Rectal smooth muscle tissue (tissue), 1 donor: Measurements from ENCODE around the gene ITPR1.
A peak's percentile ranks its signal among the peaks of the same experiment; 100 is the strongest.

Source experiments
- H3K27ac ChIP-seq: one replicate; pipeline ENCODE4 v1.7.0; 2013; ENCODE audit warnings: low read depth, low read length, inconsistent platforms
- H3K27me3 ChIP-seq: one replicate; pipeline ENCODE4 v1.7.0; 2013; ENCODE audit warnings: low read length; ENCODE audit not compliant: control insufficient read depth, insufficient read depth
- H3K36me3 ChIP-seq: one replicate; pipeline ENCODE4 v1.7.0; 2013; ENCODE audit warnings: low read length; ENCODE audit not compliant: control insufficient read depth, insufficient read depth
- H3K4me1 ChIP-seq: one replicate; pipeline ENCODE4 v1.7.0; 2013; ENCODE audit warnings: low read length; ENCODE audit not compliant: control insufficient read depth, insufficient read depth
- H3K4me3 ChIP-seq: one replicate; pipeline ENCODE4 v1.7.0; 2013; ENCODE audit warnings: low read length
- H3K9ac ChIP-seq: one replicate; pipeline ENCODE4 v1.7.0; 2013; ENCODE audit warnings: low read length

ITPR1 gene

DNA sequence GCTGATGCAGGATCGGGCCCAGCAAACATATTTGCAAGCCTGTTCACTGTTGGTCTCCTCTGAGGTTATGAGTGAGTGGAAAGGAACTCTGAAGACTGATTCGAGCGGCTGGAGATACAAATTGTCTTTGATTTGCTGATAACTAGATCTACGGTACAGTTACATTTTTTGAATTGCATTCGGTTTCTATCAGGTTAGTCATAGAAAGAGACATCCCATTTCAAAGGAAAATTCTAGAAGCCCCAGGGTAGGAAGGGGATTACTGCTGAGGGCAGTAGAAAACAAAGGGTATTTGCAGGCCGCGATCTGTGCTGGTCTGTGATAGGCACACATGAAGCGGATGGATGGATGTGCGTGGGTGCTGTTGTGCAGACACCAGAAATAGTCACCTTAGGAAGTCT lies 228.4 kb downstream of the ITPR1 start:
- H3K4me1 ChIP-seq: peaks cover 30% of the 10 kb centered on the region

DNA sequence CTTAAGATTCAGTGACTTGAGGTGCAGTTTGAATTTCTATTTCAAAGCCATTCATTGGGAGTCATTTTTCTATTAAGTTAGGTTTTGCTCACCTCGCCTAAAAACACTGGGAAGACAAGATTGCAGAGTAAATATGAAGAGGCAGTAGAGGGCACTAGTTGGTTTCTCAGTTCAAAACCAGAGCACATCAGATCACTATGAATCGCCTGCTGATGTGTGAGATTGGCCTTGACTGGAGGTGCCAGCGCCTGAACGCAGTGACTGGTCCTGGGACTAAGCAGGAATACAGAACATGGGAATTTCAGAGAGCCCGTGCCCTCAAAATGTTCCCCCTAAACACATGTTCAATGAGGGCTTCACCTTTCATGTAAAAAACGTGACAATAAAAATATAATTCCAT lies 229.0 kb downstream of the ITPR1 start:
- H3K9ac ChIP-seq: no peak overlapping the region
- no peaks in the 10 kb centered on the region for H3K27me3 ChIP-seq
- peak overlapping the region; percentile 85 for H3K27ac ChIP-seq
- H3K4me3 ChIP-seq: no peak overlapping the region
- no peaks in the 10 kb centered on the region for H3K36me3 ChIP-seq
- peaks cover 30% of the 10 kb centered on the region for H3K4me1 ChIP-seq

More for the DNA sequence above, 228.4 kb downstream of the ITPR1 start:
- H3K4me3 ChIP-seq: no peak overlapping the region
- H3K27me3 ChIP-seq: no peaks in the 10 kb centered on the region
- no peak overlapping the region for H3K9ac ChIP-seq
- no peaks in the 10 kb centered on the region for H3K36me3 ChIP-seq
- H3K27ac ChIP-seq: peak overlapping the region; percentile 85

DNA sequence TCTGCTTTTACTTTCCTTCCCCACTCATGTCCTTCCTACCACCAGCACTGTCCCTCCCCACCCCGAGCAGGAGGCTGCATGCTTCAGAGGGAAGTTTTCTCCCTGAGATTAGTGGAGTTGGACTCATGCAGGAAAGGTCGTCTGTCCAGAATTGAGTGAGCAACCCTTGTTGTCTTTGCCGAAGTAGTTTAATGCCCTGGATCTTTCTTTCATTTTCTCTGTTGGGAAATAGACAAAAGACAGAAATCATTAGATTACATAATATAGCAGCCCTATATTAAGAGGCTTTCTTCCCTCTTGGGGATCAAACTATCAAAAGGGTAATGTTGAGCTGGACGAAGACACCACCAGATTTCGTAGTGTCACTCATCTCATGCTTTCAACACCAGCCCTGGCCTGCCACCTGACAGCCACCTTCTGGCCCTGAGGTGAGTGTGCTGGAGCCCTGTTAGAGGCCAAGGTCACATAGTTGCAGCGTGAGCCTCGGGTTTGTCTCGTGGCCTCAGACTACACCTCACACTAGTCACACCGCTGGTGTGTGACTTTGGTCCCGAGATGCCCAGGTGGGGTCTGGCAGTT lies 231.0 kb downstream of the ITPR1 start:
- H3K27ac ChIP-seq: no peak overlapping the region
- H3K27me3 ChIP-seq: no peaks in the 10 kb centered on the region
- no peak overlapping the region for H3K9ac ChIP-seq
- H3K4me1 ChIP-seq: peaks cover 21% of the 10 kb centered on the region
- H3K4me3 ChIP-seq: no peak overlapping the region
- no peaks in the 10 kb centered on the region for H3K36me3 ChIP-seq

DNA sequence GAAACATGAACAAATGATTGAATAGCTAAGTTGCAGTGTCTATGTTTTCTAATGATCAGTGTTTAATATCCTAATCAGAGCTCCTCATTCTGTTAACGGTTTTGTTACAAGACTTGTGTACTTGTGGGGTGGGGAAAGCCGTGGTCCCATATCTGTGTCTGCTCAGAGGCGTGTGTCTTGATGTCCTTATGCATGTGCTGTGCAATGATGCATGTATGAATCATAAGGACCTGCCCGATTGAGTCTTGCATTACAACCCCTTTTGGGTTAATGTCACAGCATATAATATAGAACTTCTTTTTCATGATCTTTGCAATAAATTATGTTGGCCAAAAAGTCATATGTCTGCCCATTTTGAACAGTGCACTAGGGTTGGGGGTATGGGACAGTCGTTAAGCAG lies 233.4 kb downstream of the ITPR1 start:
- Histone ChIP-seq H3K36me3 (no peaks in the 10 kb centered on the region), H3K27ac (no peak overlapping the region), H3K4me3 (no peak overlapping the region), H3K27me3 (no peaks in the 10 kb centered on the region), H3K9ac (no peak overlapping the region), H3K4me1 (peaks cover 5% of the 10 kb centered on the region)

DNA sequence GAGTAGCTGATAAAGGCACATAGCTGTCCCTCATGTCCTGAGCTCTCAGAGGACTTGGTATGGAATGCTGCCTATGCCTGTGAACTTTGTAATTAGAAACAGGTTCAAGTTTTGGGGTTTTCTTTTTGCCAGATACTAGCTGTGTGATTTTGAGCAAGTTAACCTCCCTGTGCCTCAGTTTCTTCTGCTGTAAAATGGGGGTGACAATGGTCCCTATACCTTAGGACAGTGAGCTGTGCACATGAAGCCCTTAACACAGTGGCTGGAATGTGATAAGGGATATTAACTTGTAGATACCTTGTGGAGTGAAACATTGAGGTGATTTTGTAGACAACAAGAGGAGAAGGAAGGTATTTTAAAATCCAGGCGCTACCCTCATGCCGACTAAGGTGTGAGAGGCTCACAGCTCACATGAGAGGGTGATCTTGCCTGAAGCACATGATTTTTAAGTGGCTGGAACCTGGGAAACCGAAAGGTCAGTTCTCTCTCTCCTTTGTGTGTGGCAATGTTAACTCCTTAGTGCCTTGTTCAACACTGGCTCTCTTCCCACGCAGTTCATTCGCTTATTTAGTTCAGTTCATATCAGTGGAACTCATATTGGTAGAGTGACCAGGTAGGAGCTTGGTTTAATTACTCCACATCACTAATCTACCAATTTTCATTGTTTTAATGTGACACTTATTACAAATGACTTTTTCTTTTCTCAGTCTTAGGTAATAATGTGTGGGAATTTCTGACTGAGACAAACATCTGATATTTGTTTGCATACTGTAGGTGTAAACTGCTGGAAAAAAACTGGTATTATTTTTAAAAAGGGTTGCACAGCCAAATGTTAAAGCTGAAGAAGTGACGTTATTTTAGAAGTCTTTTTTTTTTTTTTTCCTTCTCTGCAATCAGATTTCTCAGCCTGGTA lies 236.2 kb downstream of the ITPR1 start:
- Histone ChIP-seq H3K9ac (no peak overlapping the region), H3K27me3 (no peaks in the 10 kb centered on the region), H3K4me3 (no peak overlapping the region), H3K27ac (no peak overlapping the region), H3K36me3 (no peaks in the 10 kb centered on the region), H3K4me1 (no peaks in the 10 kb centered on the region)

DNA sequence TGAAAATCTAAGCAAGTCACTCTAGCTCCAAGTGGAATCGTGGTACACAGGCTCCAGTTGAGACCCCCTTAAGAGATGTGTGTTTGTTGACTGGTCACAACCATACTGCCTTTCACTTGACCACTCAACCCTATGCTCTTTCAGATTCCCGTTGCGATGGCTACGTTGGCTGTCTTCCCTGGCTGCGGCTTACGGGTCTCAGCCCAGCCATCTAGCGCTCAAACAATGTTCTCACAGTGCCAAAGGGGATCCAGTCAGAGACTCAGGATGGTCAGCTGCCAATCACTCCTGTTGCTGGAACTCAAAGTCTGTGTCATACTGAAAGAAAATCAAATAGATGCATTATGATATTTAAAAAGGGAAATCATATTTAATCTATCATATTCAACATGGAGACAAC lies 237.6 kb downstream of the ITPR1 start:
- Histone ChIP-seq H3K27me3 (no peaks in the 10 kb centered on the region), H3K4me3 (no peak overlapping the region), H3K4me1 (no peaks in the 10 kb centered on the region), H3K9ac (no peak overlapping the region), H3K27ac (no peak overlapping the region), H3K36me3 (no peaks in the 10 kb centered on the region)

DNA sequence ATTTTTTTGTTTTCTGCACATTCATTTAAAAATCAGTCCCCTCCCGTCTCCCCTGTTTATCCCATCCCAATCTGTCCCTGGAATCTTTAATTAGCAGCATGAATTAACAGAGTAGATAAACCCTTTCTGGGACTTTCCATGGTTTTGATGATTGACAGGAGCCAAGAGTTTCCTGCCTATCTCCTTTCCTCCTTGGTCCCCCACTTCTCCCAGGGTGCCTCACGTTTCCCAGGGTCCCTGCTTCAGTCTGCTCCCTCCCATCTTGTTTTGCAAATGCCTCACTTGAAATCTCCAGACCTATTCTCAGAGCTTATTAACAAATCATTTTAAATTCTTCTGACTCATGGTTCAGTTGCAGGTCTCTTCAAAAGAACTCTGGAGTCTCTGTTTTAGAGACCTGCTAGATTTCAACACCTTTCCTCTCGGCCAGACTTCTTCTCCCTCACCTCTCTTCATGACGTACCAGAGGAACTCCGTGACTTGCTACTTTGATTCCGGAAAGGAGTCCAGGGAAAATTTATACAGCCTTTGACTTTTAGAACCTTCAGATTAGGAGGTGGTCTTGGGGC lies 238.5 kb downstream of the ITPR1 start:
- Histone ChIP-seq H3K9ac (no peak overlapping the region), H3K27ac (no peak overlapping the region), H3K4me3 (no peak overlapping the region), H3K4me1 (no peaks in the 10 kb centered on the region), H3K36me3 (peaks cover 4% of the 10 kb centered on the region), H3K27me3 (no peaks in the 10 kb centered on the region)

DNA sequence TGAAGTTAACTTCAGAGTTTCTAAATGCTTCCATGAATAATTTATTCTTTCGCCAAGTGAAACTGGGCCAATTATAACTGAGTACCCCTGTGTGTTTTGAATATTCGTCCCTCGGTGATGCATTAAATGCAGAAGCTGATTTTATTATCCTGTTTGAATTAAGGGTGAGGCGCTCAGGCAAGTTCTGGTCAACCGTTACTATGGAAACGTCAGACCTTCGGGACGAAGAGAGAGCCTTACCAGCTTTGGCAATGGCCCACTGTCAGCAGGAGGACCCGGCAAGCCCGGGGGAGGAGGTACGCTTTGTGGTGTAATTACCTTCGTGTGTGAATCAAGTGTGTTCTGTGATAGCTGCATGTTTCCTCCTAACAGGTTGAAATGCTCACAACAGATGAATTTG lies 239.8 kb downstream of the ITPR1 start:
- no peak overlapping the region for H3K27ac ChIP-seq
- no peak overlapping the region for H3K9ac ChIP-seq
- H3K4me3 ChIP-seq: no peak overlapping the region
- H3K36me3 ChIP-seq: peaks cover 4% of the 10 kb centered on the region
- H3K4me1 ChIP-seq: no peaks in the 10 kb centered on the region
- no peaks in the 10 kb centered on the region for H3K27me3 ChIP-seq

DNA sequence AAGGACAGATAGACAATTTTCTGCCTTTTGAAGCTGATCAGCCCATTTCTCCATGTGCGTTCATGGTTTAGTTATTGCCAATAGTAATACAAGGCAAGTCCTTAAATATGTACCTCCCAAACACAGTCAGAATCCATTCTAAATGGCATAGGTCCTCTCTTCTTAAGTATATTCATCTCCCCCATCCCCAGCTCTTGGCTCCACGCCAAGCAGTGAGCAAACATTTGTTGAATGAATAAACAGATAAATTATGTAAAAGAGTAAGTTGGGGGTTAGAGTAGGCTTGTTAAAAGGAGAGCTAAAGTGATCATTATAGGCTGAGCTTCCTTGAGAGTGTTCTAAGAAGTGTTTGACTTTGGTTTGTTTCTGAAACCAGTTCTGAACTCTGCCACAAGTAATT lies 241.3 kb downstream of the ITPR1 start:
- no peak overlapping the region for H3K27ac ChIP-seq
- no peaks in the 10 kb centered on the region for H3K4me1 ChIP-seq
- no peak overlapping the region for H3K4me3 ChIP-seq
- peaks cover 4% of the 10 kb centered on the region for H3K36me3 ChIP-seq
- no peaks in the 10 kb centered on the region for H3K27me3 ChIP-seq
- no peak overlapping the region for H3K9ac ChIP-seq

DNA sequence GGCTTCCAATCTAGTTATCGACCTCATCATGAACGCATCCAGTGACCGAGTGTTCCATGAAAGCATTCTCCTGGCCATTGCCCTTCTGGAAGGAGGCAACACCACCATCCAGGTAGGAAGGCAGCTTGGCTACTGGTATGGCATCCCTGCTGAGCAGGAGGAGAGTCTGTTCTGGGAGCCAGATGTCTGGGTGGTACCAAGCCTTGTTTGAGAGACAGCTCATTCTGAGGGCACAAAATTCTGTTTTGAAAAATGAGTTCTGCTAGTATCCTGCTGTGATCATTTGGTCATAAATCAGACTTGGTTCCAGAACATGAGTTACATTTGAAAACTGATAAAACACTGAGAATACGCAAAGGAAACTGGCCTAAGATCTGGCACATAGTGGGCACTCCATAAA lies 242.1 kb downstream of the ITPR1 start:
- Histone ChIP-seq H3K4me1 (no peaks in the 10 kb centered on the region), H3K27ac (no peak overlapping the region), H3K27me3 (no peaks in the 10 kb centered on the region), H3K9ac (no peak overlapping the region), H3K36me3 (peaks cover 4% of the 10 kb centered on the region), H3K4me3 (no peak overlapping the region)

DNA sequence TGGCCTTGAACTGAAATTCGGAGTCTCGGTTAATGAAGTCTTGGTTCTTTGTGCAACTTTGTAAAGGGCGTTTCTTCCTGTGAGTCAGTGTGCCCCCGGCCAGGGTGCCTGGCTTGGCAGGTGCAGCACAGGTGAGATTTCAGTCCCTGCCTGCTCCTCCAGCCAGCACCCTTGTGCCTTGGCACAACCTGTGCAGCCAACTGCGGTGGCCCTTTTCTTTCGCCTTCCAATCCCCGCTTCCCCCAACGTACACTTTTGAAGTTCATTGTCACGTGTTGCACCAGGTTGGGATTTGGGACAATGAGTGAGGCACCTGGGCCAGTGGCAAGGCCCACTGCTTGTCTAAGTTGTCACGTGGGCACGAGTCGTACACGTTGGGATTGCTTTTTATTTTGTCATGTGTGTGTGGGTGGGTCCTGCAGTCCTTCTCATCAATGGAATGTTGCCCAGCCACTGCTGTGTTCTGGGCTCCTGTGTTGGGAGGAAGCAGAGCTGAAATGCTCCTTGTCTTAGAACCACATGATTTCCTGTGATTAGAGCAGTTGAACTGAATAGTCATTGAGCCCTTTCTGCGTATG lies 243.2 kb downstream of the ITPR1 start:
- Histone ChIP-seq H3K9ac (no peak overlapping the region), H3K4me1 (peaks cover 4% of the 10 kb centered on the region), H3K36me3 (peaks cover 4% of the 10 kb centered on the region), H3K27ac (no peak overlapping the region), H3K4me3 (no peak overlapping the region), H3K27me3 (no peaks in the 10 kb centered on the region)

DNA sequence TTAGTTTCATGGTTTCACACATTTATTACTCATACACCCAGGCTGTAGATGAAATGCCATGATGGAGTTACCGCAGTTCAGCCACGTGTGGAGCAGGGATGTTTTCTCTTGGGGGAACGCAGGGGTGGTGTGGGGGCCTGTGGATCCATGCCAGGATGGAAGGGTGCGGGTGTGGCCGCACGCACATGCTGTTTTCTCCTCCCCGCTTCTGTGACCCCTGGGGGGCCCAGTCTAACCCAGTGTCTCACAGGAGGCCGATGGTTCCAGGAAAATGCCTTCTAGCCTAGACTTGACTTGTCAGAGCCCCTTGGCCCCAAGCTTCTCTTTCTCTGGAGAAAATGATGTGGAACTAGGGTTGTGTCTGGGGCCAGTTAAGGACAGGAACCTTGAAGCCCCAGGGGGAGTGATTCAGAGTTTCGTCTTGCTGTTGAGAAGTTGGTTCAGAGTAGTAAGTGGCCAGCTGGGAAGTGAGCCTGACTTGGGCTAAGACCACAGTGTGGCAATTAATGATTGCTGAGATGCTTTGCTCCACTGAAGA lies 245.7 kb downstream of the ITPR1 start:
- Histone ChIP-seq H3K36me3 (peaks cover 4% of the 10 kb centered on the region), H3K4me1 (peaks cover 14% of the 10 kb centered on the region), H3K27me3 (no peaks in the 10 kb centered on the region), H3K27ac (no peak overlapping the region), H3K4me3 (no peak overlapping the region), H3K9ac (no peak overlapping the region)
